HL-60 (cell line): ENCODE data around the gene EMP2.

Experiments used
- CTCF ChIP-seq: IDR thresholded peaks from one replicate; pipeline ENCODE4 v1.5.1; 2011; ENCODE audit warnings: low read length, control low read depth, inconsistent platforms; ENCODE audit not compliant: insufficient read depth
- GABPA ChIP-seq: IDR thresholded peaks from 2 replicates; pipeline ENCODE4 v1.6.1; 2012; ENCODE audit warnings: low read depth
- POLR2AphosphoS5 ChIP-seq: IDR thresholded peaks from 2 replicates; pipeline ENCODE4 v1.6.1; 2012; ENCODE audit warnings: low read depth
- REST ChIP-seq: IDR thresholded peaks from 2 replicates; pipeline ENCODE4 v1.6.1; 2012; ENCODE audit warnings: low read depth; ENCODE audit not compliant: insufficient replicate concordance

DNA sequence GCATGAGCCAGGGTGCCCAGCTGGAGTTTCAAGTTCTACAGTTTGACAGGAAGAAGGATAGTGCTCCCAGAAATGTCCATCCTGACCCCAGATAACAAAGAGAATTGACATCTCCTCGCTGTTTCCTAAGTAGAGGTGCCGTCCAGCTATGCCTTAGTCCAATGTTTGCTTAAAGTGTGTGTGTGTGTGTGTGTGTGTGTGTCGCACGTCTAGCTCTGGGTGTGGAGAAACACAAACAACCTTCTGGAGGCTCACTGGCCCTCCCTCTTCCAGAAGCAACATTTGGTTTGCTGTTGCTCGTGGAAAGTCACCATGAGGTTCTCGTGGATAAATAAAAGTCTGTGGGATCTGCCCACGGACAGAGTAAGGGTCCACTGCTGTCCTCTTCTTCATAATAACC, 22.1 kb downstream of the EMP2 start:
- TF ChIP-seq CTCF (no peak), POLR2AphosphoS5 (no peak), GABPA (no peak), REST (no peak)
